ENCODE results near the gene HACL1.
"Not testable (repeated sequence)": the region's sequence is repeated elsewhere in the genome, so short reads cannot be mapped to it uniquely, and the experiment has no call there.

Gene HACL1

DNA sequence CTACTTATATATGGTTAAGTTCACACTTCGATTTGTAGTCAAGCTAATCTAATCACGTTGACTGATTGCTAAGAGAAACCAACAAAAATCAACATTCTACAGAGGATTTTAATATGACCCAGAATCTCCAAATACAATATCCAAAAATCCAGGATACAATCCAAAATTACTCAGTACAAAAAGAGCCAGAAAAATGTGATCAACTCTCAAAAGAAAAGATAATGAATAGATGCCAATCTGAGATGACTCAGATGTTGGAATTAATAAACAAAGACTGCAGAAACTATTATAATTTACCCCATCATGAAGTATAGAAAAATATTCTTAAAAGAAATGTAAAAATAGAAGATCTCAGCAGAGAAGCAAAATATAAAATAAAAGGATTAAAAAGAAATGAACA is 22.3 kb downstream of the HACL1 start:
- DNase-seq (ENCODE audit: low spot score), result no peak

DNA sequence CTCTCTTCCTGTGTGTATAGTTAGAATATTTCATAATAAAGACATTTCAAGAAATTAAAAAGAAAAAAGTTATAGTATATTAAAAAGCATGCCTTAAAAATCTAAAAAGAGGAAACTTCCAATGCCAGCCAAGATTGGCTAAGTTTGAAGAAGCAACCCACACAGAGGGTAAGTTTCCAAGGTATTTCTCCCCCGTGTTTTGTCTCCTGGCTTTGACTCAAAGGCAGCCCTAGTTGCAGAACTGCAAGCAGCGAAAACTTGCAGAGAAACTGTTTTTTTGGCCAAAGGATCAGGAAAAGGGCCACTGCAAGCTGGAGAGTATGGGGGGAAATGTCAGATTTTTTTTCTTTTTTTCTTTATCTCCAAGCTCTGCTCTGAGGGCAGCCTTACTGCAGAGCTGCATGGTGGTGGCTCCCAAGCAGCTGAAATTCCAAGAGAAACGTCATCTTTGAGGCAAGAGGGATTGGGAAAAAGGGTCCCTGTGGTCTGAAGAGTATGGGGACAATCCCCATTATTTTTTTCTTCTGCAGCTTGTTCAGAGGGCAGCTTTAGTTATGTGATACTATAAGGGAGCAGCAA is 23.0 kb downstream of the HACL1 start:
- no peak for DNase-seq (ENCODE audit: low spot score)

DNA sequence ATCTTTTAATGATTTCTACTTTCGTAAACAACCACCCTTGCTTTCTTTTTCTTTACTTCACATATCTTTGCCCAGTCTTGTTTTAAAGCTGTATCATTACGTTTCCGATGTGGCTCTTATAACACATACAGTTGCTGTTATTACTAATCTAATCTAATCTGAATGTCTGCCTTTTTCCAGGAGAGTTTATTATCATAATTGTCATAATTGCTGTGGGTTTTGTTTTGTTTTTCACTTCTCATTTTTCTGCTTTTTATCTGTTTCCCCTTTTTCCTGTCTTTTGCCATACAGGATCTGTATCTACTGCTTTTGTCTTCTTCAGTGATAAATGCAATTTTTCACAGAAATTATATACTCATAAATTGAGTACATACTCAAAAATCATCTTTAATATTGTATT is 24.9 kb downstream of the HACL1 start:
- no peak for DNase-seq (ENCODE audit: low spot score)

DNA sequence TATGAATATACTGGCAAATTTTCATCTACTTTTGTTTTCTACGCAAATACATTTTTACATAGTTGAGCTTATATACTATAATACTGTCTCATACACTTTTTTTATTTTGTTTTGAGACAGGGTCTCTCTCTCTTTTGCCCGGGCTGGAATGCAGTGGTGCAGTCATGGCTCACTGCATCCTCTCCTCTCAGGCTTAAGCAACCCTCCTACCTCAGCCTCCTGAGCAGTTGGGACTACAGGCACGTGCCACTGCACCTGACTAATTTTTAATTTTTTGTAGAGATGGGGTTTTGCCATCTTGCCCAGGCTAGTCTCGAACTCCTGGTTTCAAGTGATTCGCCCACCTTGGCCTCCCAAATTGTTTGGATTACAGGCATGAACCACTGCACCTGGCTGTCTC is 25.9 kb downstream of the HACL1 start:
- no peak for DNase-seq (ENCODE audit: low spot score)

DNA sequence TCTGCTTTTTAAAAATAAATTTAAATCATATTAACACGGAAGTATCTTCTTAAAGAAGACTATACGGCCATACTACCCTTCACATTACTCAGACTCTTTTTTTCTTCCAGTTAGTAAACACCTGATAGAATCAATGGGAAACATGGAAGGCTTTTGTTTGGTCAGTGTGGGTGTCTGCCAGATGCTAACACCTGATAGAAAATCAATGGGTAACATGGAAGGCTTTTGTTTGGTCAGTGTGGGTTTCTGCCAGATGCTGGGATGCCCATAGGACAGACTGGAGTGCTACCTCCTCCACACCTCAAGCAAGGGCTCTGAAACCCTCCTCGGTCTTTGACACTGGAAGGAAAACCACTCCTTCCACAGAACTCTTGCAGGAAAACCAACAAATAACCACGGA is 29.2 kb downstream of the HACL1 start:
- no peak for DNase-seq (ENCODE audit: low spot score)

DNA sequence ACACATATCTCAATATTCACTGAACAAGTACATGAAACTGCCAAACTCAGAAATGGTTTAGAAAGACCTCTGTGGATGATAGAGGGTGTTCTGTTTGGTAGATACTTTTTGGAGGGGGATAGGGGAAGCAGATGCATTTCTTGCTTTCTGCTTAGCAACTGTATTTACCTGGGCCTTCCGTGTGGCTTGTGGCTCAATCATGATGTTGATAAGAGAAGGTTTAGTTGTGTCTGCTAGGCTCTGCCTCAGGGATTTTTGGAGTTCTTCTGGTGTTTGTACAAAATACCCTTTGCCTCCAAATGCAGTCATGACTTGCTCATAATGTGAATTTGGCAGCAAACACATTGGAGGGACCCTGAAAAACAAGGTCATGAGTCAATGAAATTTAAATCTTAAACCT is 38.2 kb downstream of the HACL1 start:
- DNase-seq (ENCODE audit: low spot score), result no peak

DNA sequence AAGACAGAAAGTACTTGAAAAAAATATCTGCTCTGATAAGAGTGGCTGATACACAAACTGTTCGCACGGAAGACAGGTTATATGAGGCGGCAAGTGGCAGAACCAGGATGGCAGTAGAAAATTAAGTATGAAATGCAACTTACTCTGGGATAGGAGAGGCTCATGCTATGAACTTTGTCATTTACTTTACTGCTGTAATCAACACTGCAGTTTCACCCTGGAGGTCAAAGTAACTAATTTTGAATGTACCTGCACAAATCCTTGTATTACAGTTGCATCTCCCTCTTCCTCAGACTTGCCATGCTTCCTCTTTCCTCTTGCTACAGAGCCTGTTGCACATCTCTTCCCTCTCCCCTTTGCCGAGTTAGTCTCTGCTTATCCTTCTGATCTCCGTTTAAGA is 38.8 kb downstream of the HACL1 start:
- no peak for DNase-seq (ENCODE audit: low spot score)

DNA sequence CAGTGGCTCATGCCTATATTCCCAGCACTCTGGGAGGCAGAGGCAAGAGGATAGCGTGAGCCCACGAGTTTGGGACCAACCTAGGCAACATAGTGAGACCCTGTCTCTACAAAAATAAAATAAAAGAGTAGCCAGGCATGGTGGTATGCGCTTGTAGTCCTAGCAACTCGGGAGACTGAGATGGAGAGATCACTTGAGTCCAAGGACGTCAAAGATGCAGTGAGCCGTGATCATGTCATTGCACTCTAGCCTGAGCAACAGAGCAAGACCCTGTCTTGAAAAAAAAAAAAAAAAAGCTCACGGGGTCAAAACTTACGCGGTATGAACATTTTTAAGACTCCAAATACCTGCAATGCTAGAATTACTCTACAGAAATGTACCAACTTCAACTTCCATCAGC is 42.8 kb downstream of the HACL1 start:
- DNase-seq (ENCODE audit: low spot score), result no peak

DNA sequence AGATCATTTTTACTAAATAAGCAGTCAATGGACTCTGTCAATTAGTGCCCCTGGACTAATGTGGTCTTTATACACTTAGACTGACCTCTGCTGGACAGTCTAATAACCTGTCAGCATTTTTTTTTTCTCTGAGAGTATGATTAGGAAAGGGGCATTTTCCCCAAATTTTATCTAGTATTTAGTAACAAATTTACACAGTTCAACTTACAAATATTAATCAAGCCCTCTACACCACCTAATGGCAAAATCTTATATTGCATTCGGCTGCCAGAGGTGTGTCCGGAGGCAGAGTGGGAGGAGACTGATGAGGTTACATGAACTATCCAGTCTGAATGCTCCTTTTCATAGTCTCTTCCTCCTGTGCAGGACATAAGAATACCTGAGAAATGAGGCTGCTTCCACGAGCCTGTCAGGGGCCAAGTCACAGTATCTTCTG is 43.8 kb downstream of the HACL1 start:
- peak; percentile 62 for DNase-seq (ENCODE audit: low spot score)

DNA sequence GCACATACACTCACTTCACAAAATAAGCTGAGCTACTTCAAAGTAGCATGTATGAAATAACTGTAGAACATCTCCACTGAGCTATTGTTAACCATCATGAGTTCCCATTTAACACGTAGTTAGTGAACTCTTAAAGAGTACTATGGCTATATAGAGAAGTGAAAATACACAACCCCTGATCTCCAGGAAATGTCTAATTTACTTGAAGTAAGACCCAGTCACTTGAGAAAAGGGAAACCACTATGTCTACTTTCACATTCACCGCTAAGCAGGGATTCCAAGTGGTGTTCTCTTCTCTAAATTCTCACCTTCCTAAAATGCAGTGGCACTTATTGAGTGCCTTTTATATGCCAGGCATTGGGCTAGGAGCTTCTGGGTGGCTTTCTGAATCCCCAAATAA is 44.9 kb downstream of the HACL1 start:
- no peak for DNase-seq (ENCODE audit: low spot score)

DNA sequence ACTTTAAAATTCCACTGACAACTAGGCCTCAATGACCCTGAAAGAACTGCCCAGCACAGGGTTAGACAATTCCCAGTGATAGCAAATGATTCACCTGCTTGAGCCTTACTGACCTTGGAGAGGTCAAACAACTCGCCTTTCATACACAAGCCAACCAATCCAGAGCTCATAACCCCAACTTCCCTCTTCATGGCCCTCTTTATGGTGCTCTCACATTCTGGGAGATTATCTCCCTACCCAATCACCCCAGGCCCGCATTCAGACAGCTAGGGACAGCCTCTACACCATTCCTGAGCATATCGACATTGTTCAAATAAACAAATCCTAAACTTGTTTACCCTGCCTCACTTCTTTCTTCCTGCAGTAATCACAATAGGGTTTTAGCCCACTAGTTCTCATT is 47.6 kb downstream of the HACL1 start:
- DNase-seq (ENCODE audit: low spot score), result no peak

DNA sequence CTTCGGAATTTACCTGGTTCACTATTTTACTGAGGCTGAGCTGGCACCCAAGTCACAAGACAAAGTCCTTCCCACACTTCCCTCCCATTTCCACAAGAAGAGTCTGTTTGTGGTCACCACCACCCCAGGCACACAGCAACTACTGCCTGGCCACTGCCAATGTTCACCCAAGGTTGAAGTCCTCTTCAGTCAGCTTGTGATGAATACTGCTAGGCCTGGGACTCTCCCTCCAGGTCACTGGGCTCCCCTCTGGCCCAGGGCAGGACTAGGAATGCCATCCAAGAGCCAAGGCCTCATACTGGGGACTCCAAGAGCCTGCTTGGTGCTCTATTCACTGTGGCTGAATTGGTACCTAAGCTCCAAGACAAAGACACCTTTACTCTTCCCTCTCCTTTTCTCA is 49.5 kb downstream of the HACL1 start:
- DNase-seq (ENCODE audit: low spot score), result no peak

DNA sequence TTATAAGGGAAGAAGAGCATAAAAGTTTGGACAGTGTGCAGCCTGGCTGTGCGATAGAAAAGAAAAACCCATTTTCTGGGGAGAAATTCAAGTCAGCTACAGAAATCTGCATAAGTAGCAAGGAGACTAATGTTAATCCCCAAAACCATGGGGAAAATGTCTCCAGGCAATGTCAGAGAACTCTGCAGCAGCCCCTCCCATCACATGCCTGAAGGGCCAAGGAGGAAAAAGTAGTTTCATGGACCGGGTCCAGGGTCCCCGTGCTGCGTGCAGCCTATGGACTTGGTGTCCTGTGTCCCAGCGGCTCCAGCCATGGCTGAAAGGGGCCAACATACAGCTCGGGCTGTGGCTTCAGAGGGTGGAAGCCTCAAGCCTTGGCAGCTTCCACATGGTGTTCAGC is 51.5 kb downstream of the HACL1 start:
- DNase-seq (ENCODE audit: low spot score), result no peak

DNA sequence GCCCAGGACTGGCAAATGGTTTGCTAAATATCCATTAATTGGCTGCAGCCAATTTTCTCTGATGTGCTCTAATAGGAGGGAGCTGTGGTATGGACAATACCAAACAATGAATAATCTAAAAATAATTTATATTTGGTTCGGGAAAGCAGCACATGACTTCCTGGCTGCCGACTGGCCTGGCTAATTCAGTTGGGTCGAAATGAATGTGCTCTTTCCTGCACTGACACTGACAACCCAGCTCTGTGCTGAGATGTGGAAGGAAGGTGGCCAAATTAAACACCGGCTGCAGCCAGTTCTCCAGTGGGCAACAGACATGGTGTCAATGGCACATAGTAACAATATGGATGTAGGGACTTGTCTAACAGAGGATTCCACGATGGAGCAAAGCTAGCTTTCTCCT is 58.8 kb downstream of the HACL1 start:
- peak; percentile 7 for DNase-seq (ENCODE audit: low spot score)

DNA sequence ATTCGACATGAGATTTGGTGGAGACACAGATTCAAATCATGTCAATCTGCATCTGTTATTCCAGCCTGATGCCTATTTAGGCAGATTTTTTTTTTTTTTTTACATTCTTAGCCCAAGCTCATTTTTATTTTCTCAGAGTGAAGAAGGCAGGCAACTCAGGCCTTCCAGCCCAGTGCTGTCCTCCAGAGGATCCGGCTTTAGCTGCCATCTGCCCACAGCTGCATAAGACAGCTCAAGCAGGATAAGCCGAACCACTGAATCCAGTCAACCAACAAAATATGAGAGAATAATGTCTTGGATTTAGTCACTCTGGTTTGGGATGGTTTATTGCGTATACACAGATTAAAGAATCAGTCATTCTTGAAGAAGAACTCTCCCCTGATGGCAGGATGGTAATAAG is 60.0 kb downstream of the HACL1 start:
- no peak for DNase-seq (ENCODE audit: low spot score)

DNA sequence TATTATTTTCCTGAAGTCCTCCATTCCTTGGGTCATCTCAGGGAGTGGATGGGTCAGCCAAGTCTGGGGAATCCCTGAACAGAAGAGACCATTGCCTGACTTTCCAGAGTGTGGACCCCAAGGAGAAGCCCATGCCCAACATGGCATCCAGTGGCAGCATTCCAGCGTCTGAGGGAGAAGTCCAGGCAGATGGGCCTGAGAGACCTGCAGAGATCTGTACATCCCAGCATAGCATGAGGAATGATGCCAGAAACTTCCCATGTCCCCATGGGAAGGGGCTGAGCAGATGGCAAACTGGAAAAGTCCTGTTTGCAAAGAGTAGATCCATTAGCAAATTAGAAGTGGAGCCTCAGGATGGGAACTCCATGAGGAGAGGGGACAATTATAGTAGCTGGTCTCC is 62.3 kb downstream of the HACL1 start:
- DNase-seq (ENCODE audit: low spot score), result no peak

DNA sequence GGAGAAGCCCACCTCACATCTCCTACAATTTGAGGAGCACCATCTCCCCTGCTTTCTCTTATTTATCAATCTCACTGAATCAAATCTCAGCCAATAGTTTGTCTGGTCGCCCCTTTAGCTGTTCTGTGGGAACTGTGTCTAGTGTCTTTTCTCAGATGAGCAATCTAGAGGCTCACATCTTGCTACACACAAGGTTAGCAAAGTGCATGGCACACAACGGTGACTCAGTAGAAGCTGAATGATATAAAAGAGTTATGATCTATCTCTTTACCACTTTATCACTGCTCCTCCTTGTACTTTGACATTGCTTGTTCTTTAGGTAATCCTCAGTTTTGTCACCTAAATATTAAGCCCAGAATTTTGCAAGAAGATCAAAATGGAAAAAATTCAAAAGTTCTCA is 63.0 kb downstream of the HACL1 start:
- DNase-seq (ENCODE audit: low spot score), result no peak

DNA sequence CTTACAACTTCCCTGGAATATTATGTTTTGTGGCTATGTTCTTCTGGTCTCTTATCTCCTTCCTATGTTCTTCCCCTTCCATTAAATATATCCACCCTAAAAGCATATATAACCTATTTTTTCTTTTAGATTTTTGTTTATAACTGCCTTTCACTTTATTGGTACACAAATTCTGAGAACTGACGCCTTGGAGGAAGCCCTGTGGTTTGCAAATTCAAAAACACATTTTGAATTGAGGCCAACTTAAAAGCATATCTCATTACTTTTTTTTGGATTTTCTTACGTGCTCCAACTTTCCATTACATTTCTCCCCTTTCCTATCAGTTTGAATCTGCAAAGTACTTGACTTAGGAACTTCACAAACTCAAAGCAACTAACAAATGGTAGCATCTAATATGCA is 64.5 kb downstream of the HACL1 start:
- DNase-seq (ENCODE audit: low spot score), result no peak

DNA sequence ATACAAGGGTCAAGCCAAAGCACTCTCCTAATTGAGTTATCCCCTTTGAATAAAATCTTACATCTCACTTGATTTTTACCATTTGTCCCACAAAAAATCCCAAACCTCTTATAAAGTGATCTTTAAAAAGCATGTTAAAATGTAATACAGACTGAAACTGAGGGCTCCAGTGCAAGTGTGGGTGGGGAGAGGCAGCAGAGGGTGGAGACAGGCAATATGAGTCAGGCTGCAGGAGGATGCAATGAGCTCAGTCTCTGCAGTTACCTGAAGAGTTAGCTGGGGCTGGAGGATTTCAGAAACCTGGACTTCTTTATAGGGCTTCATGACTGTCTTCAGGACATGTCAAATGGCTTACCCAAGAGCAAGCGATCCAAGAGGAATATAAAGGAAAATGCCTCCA is 65.6 kb downstream of the HACL1 start:
- DNase-seq (ENCODE audit: low spot score), result no peak

DNA sequence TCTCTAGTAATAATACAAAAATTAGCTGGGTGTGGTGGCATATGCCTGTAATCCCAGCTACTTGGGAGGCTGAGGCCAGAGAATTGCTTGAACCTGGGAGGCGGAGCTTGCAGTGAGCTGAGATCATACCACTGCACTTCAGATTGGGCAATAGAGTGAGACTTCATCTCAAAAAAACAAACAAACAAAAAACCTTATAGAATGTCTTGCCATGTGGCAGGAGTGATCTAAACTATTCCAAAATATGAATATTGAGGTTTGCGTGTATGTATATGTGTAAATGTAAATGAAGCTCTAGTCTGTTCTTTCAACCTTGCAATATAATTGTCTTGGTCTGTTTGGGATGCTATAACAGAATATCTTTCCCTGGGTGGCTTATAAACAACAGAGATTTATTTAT is 68.8 kb downstream of the HACL1 start:
- DNase-seq (ENCODE audit: low spot score), result not testable (repeated sequence)

DNA sequence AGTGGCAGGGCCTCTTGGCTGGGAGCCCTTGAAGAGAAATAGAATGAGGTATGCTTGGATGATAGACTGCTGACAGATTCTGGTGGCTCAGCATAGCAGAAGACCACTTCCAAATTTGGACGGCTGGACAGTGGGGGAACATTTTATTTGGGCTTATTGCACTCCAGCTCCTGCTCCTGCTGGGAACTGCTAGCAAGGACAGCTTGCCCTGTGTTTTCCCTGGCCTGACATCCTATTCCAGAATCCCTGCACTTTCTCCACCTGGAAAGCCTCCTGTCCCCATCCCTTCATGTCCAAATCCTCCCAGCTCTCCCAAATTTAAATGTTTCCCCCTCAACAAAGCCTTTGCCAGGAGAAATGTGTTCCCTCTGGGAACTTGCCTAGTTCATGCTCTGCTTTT is 70.0 kb downstream of the HACL1 start:
- no peak for DNase-seq (ENCODE audit: low spot score)

DNA sequence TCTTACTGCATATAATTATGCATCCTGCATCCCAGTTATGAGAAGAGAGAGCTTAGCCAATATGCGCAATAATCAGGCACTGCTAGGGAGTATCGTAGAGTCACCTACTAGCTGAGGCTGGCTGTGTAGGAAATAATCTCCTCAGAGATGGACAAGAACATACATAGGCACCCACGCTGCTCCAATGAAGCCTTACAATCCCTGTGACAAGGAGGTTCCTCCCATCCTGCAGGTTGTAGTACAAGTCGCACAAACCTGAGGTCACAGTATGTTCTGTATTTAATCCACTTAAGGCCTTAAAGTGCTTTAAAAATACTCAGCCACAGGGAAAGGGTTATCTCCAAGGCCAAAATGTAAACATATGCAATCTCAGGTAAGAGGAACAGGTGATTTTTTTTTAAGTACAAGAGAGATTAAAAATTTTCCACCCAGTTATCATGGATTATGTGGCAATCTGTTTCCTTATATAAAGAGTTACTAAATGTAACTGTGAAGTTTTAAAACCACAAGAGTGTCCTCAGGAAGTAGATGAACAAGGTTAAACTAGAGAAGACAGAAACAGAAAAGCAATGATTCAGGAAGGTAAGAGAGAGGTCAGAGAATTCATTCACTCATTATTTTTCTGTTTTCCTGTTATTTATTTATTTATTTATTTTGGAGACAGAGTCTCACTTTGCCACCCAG is 72.4 kb downstream of the HACL1 start:
- no peak for DNase-seq (ENCODE audit: low spot score)

DNA sequence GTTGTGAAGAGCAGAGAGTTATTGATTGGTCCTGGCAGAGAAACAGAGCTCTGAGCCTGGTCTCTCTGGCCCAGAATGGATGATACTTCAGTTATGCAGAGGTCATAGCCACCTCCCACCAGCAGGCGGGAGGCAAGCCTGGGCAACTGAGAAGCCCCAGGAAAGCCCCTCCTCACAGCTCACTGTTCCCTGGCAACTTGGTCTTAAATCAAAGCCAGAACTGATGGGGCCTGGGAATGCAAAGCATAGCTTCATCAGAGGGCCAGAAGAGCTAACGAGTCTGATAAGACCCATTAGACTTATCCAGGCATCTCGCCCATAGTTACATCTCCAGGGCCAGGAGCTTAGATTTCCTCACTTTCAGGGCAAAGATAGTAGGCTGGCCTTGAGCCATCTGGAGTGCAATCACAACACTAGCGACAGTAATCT is 74.3 kb downstream of the HACL1 start:
- DNase-seq (ENCODE audit: low spot score), result no peak

DNA sequence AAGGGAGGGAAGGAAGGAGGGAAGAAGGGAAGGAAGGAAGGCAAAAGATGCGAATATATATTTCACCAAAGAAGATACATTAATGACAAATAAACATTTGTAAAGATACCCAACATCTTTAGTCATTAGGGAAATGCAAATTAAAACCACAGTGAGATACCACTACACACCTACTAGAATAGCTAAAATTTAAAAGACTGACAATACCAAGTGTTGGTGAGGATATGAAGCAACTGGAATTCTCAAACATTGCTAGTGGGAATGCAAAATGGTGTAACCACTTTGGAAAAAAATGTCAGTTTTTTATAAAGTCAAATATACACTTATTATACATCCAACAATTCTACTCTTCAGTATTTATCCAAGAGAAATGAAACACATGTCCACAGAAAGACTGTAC is 75.6 kb downstream of the HACL1 start:
- DNase-seq (ENCODE audit: low spot score), result no peak

All from kidney capillary endothelial cell (primary cell).